ENCODE data around the gene CACNA1H. TPM values are rescaled to one million over a fixed set of nuclear protein-coding genes. Genes with fewer than 3 reads are reported as not detected.
"Not testable (repeated sequence)": the region's sequence is repeated elsewhere in the genome, so short reads cannot be mapped to it uniquely, and the experiment has no call there.

Gene CACNA1H
- total RNA-seq, 1 donor from 2014 or later, result 42.8 TPM

DNA sequence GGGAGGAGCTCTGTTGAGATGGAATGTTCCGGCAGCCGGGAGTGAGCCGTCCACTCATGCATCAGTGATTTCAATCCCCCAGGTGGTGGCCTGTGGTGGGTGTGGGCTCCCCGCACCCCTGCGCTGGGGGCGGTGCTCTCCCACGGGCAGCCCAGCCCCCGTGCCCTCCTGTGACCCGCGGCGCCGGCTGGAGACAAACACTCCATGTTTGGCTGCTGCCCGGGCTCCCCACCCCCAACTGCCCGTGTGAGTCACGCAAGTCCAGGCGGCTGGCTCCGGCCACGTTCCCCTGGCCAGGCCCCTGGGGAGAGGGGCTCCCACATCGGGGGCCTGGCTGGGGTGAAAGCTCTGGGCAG is 29.4 kb downstream of the CACNA1H start:
- H3K9me3 Mint-ChIP-seq (ENCODE audit: low read depth), result no peaks in the 10 kb centered on the region
- TF ChIP-seq, protein P1, sequence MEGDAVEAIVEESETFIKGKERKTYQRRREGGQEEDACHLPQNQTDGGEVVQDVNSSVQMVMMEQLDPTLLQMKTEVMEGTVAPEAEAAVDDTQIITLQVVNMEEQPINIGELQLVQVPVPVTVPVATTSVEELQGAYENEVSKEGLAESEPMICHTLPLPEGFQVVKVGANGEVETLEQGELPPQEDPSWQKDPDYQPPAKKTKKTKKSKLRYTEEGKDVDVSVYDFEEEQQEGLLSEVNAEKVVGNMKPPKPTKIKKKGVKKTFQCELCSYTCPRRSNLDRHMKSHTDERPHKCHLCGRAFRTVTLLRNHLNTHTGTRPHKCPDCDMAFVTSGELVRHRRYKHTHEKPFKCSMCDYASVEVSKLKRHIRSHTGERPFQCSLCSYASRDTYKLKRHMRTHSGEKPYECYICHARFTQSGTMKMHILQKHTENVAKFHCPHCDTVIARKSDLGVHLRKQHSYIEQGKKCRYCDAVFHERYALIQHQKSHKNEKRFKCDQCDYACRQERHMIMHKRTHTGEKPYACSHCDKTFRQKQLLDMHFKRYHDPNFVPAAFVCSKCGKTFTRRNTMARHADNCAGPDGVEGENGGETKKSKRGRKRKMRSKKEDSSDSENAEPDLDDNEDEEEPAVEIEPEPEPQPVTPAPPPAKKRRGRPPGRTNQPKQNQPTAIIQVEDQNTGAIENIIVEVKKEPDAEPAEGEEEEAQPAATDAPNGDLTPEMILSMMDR (IDR thresholded peaks at IDR 0.05; ENCODE audit: unreplicated experiment), result no peak

DNA sequence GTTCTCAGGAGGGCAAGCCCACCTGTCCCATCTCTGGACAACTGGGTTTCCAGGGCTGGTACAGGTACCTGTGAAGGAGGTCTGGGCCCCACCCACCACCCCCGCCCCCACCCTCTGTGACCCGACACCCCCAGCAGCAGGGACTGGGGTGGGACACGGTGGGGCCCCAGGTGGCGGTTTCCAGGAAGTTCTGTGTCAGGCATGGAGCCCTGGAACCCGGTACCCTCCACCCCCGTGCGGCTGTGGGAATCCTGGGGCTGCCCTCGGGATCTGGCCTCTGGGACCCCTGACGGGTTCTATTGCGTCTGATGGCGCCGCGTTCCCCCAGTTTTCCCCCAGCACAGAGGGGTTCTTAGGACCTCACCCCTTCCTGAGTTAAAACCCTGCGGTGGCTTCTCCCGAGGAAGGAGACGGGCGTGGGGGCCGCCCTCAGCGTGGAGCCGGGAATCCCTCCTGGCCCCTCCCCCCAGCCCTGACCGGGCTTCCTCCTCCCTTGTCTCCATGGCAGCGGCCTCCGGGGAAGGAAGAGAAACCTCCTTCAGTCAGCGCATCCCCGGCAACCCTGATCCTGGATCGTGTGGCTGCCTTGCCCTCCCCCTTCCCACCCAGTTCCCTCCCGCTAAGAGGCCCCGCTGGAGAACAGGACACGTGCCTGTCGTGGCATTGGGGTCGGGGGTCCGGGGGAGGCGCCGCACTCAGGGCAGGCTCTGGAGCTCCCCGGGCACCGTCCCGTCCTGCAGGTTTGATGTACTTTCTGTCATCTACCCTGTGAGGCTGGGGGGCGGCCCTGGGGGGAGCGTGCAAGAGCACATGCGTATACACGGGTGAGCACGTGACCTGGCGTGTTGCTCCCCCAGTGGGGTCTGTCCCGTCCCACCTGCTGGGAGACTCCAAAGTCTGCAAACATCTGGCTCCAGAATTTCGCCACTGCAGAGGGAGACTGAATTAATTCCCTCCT is 30.3 kb downstream of the CACNA1H start:
- TF ChIP-seq, protein P1 (IDR thresholded peaks at IDR 0.05; ENCODE audit: unreplicated experiment), result no peak
- no peak for DNase-seq (ENCODE audit: low spot score, unreplicated experiment)
- Mint-ChIP-seq H3K27me3 (no peaks in the 10 kb centered on the region), H3K4me3 (ENCODE audit: low read depth) (no peak overlapping the region), H3K9me3 (ENCODE audit: low read depth) (no peaks in the 10 kb centered on the region), H3K27ac (no peak overlapping the region), H3K36me3 (ENCODE audit: insufficient read depth) (peaks cover 3% of the 10 kb centered on the region), H3K4me1 (ENCODE audit: low read depth) (peaks cover 5% of the 10 kb centered on the region)

More for the DNA sequence above, 29.4 kb downstream of the CACNA1H start:
- no peak overlapping the region for H3K4me3 Mint-ChIP-seq (ENCODE audit: low read depth)
- H3K4me1 Mint-ChIP-seq (ENCODE audit: low read depth), result peaks cover 5% of the 10 kb centered on the region
- no peaks in the 10 kb centered on the region for H3K27me3 Mint-ChIP-seq
- DNase-seq (ENCODE audit: low spot score, unreplicated experiment), result peak; percentile 39
- H3K27ac Mint-ChIP-seq, result peak overlapping the region; percentile 62
- peaks cover 3% of the 10 kb centered on the region for H3K36me3 Mint-ChIP-seq (ENCODE audit: insufficient read depth)

DNA sequence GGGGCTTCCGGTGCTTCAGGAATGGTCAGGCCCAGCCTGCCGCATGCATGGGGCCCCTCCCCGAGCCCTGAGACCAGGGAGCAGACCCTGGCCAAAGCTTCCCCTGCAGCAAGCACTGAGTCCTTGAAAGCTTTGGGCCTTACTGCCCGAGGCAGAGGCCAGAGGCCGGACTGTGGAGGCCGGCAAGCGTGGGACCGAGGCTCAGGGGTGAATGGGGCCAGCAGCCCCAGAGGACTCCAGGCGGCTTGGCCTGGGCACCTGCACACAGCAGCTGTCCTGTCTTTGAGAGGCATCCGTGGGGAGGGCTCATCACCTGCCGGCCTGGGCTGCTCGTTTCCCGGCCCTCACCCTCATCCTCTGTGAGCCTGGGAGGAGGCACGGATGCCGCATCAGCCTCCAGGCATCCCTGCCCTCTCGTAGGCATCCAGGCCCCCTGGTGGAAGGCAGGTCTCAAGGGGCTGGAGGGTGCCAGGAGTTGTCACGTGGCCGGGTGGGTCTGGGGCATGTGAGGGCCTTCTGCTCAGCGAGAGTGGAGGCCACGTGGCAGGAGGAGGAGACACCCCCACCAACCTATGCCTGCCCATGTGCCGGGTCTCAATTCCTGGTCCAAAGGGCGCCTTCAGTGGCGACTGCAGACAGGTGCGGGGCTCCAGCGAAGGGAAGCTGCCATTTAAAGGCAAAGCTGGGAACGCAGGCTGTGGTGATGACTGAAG is 31.4 kb downstream of the CACNA1H start:
- DNase-seq (ENCODE audit: low spot score, unreplicated experiment), result no peak
- Mint-ChIP-seq H3K27ac (no peak overlapping the region), H3K27me3 (no peaks in the 10 kb centered on the region), H3K4me1 (ENCODE audit: low read depth) (peaks cover 5% of the 10 kb centered on the region), H3K4me3 (ENCODE audit: low read depth) (no peak overlapping the region), H3K9me3 (ENCODE audit: low read depth) (no peaks in the 10 kb centered on the region), H3K36me3 (ENCODE audit: insufficient read depth) (peaks cover 3% of the 10 kb centered on the region)
- TF ChIP-seq, protein P1 (IDR thresholded peaks at IDR 0.05; ENCODE audit: unreplicated experiment), result peak; percentile 16

DNA sequence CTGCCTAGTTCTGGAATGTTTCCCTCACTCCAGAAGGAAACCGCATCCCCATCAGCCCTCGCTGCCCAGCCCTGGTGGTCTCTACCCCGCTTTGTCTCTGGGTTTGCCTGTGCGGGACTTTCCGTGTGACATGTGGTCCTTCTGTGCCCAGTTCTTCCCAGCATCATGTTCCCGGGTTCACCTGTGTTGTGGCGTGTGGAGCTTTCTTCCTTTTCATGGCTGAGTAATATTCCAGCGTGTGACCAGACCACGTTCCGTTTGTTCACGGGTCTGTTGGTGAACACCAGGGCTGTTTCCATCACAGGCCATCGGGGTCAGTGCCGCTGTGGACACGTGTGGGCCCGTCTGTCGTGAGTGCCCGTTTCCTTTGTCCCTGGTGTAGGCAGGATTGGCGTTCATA is 32.1 kb downstream of the CACNA1H start:
- H3K27me3 Mint-ChIP-seq, result no peaks in the 10 kb centered on the region
- H3K4me3 Mint-ChIP-seq (ENCODE audit: low read depth), result no peak overlapping the region
- H3K36me3 Mint-ChIP-seq (ENCODE audit: insufficient read depth), result peaks cover 3% of the 10 kb centered on the region
- TF ChIP-seq, protein P1 (IDR thresholded peaks at IDR 0.05; ENCODE audit: unreplicated experiment), result no peak
- H3K4me1 Mint-ChIP-seq (ENCODE audit: low read depth), result peaks cover 5% of the 10 kb centered on the region
- no peak overlapping the region for H3K27ac Mint-ChIP-seq
- no peaks in the 10 kb centered on the region for H3K9me3 Mint-ChIP-seq (ENCODE audit: low read depth)
- no peak for DNase-seq (ENCODE audit: low spot score, unreplicated experiment)

DNA sequence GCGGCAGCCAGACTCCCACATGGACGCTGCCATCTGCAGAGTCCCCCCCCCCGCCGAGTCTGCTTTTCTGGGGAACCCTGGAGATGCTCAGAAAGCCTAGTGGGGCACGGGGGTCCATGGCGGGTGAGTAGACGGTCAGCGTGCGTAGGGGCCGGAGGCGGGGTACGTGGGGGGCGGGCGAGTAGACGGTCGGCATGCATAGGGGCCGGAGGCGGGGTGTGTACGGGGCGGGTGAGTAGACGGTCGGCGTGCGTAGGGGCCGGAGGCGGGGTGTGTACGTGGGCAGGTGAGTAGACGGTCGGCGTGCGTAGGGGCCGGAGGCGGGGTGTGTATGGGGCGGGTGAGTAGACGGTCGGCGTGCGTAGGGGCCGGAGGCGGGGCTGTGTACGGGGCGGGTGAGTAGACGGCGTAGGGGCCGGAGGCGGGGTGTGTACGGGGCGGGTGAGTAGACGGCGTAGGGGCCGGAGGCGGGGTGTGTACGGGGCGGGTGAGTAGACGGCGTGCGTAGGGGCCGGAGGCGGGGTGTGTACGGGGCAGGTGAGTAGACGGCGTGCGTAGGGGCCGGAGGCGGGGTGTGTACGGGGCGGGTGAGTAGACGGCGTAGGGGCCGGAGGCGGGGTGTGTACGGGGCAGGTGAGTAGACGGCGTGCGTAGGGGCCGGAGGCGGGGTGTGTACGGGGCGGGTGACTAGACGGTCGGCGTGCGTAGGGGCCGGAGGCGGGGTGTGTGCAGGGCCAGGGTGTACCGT is 32.7 kb downstream of the CACNA1H start:
- H3K4me3 Mint-ChIP-seq (ENCODE audit: low read depth); DNase-seq (ENCODE audit: low spot score, unreplicated experiment); H3K27ac Mint-ChIP-seq; H3K4me1 Mint-ChIP-seq (ENCODE audit: low read depth); H3K36me3 Mint-ChIP-seq (ENCODE audit: insufficient read depth); H3K27me3 Mint-ChIP-seq; H3K9me3 Mint-ChIP-seq (ENCODE audit: low read depth): not testable (repeated sequence)

Data from progenitor cell of endocrine pancreas (in vitro differentiated cells).